Measurements from ENCODE around the gene PCIF1. TPM values are rescaled to one million over a fixed set of nuclear protein-coding genes. Genes with fewer than 3 reads are reported as not detected.
"Not testable (repeated sequence)": the region's sequence is repeated elsewhere in the genome, so short reads cannot be mapped to it uniquely, and the experiment has no call there.

Gene PCIF1
- polyA plus RNA-seq, 3 donors: 41.0 to 54.9 (median 50.4) TPM

GRCh38 chr20:45927071-45927878 lies 7.2 kb upstream of the PCIF1 start:
- no peak overlapping the region for H3K9ac ChIP-seq (ENCODE audit: insufficient read depth, low read length, poor library complexity, severe bottlenecking)
- H2AFZ ChIP-seq (ENCODE audit: insufficient read depth, low read depth, low read length, poor library complexity, severe bottlenecking): no peak overlapping the region
- H3K4me2 ChIP-seq (replicated peaks; ENCODE audit: extremely low read depth, low read length, poor library complexity, severe bottlenecking): no peak overlapping the region
- Mint-ChIP-seq H3K27me3 (ENCODE audit: low read depth in 3 of 3) (peaks cover 2 to 15% (median 10%) of the 10 kb centered on the region in 3 donors), H3K9me3 (no peaks in the 10 kb centered on the region), H3K36me3 (peaks cover 0 to 3% of the 10 kb centered on the region in 2 donors), H3K4me3 (peak overlapping the region in 1 of 2 donors; percentile 4), H3K4me1 (peaks cover 11% of the 10 kb centered on the region), H3K27ac (peak overlapping the region in 2 of 7 donors; percentile 18 to 77)
- no peak overlapping the region for H3K27ac ChIP-seq (ENCODE audit: low read depth in 1 of 2, low read length in 2 of 2)
- peaks cover 6 to 9% of the 10 kb centered on the region in 2 donors for H3K4me1 ChIP-seq (ENCODE audit: control insufficient read depth in 1 of 2, insufficient read depth in 2 of 2, low read length in 2 of 2)
- no peaks in the 10 kb centered on the region for H4K20me1 ChIP-seq (ENCODE audit: insufficient read depth, low read length)
- TF ChIP-seq CTCF (IDR thresholded peaks at IDR 0.05): no peak
- H3K79me2 ChIP-seq (ENCODE audit: insufficient read depth, low read length): no peaks in the 10 kb centered on the region
- WGBS (ENCODE audit: insufficient coverage): 95% methylated on average over 11 of the region's 14 CpGs
- intact Hi-C loops (cut with micrococcal nuclease): no loop called here
- H3K9me3 ChIP-seq (replicated peaks in 1 of 2; ENCODE audit: control insufficient read depth in 1 of 2, insufficient read depth in 1 of 2, low read length in 2 of 2): no peaks in the 10 kb centered on the region
- no peak overlapping the region for H3K4me3 ChIP-seq (replicated peaks in 1 of 3; ENCODE audit: low read depth in 2 of 3, low read length in 3 of 3)
- H3K27me3 ChIP-seq (ENCODE audit: control insufficient read depth in 2 of 2, insufficient read depth in 2 of 2, low read length in 2 of 2): no peaks in the 10 kb centered on the region
- DNase-seq: no peak
- no peaks in the 10 kb centered on the region for H3K36me3 ChIP-seq (replicated peaks in 1 of 2; ENCODE audit: control insufficient read depth in 1 of 2, insufficient read depth in 2 of 2, low read length in 2 of 2)

- Histone ChIP-seq H3K4me1 (ENCODE audit: control insufficient read depth in 1 of 2, insufficient read depth in 2 of 2, low read length in 2 of 2) (peaks cover 16 to 21% of the 10 kb centered on the region in 2 donors), H3K79me2 (ENCODE audit: insufficient read depth, low read length) (peaks cover 37% of the 10 kb centered on the region), H4K20me1 (ENCODE audit: insufficient read depth, low read length) (peaks cover 14% of the 10 kb centered on the region)
- 96% methylated on average over 11 of the region's 17 CpGs for WGBS (ENCODE audit: insufficient coverage)
- H3K36me3 Mint-ChIP-seq; H2AFZ ChIP-seq (ENCODE audit: insufficient read depth, low read depth, low read length, poor library complexity, severe bottlenecking); H3K27ac Mint-ChIP-seq; H3K9ac ChIP-seq (ENCODE audit: insufficient read depth, low read length, poor library complexity, severe bottlenecking); H3K27me3 ChIP-seq (ENCODE audit: control insufficient read depth in 2 of 2, insufficient read depth in 2 of 2, low read length in 2 of 2); H3K36me3 ChIP-seq (replicated peaks in 1 of 2; ENCODE audit: control insufficient read depth in 1 of 2, insufficient read depth in 2 of 2, low read length in 2 of 2); H3K4me3 ChIP-seq (replicated peaks in 1 of 3; ENCODE audit: low read depth in 2 of 3, low read length in 3 of 3); H3K9me3 Mint-ChIP-seq; H3K4me2 ChIP-seq (replicated peaks; ENCODE audit: extremely low read depth, low read length, poor library complexity, severe bottlenecking); H3K9me3 ChIP-seq (replicated peaks in 1 of 2; ENCODE audit: control insufficient read depth in 1 of 2, insufficient read depth in 1 of 2, low read length in 2 of 2); H3K4me3 Mint-ChIP-seq; DNase-seq; H3K27me3 Mint-ChIP-seq (ENCODE audit: low read depth in 3 of 3); H3K27ac ChIP-seq (ENCODE audit: low read depth in 1 of 2, low read length in 2 of 2); H3K4me1 Mint-ChIP-seq: not testable (repeated sequence)
- intact Hi-C loops (cut with micrococcal nuclease): loop anchor here (5.0 to 10.0 kb wide), 3 partner anchors 44 to 127 kb away; partner anchors contain the start of genes SPATA25 (in 1 of the 2) and UBE2C (in 1 of the 2)
Measured at GRCh38 chr20:45931680-45932079, 2.8 kb upstream of the PCIF1 start.

Measured in CD14-positive monocyte (primary cell).